Calu3 (cell line): ENCODE results near the gene SLC25A21. TPM values are rescaled to one million over a fixed set of nuclear protein-coding genes. Genes with fewer than 3 reads are reported as not detected.

Experiments
- BruUV-seq: library from RNA; stranded (reverse); fragments of 400-500 nt; replicated peaks from 2 replicates; lab custom pipeline; 2021; lab: Mats Ljungman, UMichigan
- CTCF ChIA-PET: fragments of 300-600 bp; sonication (Branson Sonifier 250); formaldehyde crosslinking; loops from one replicate; lab custom pipeline; 2022; ENCODE audit warnings: antibody characterized with exemption; lab: Charles Lee
- DNase-seq: peaks from one replicate; pipeline ENCODE4 v3.0.0; 2022
- H3K27ac Mint-ChIP-seq: one replicate; pipeline ENCODE4 v1.8.0; 2022; ENCODE audit warnings: mixed read lengths; ENCODE audit not compliant: unreplicated experiment
- H3K27me3 Mint-ChIP-seq: one replicate; pipeline ENCODE4 v1.8.0; 2022; ENCODE audit warnings: mixed read lengths; ENCODE audit not compliant: unreplicated experiment
- H3K36me3 Mint-ChIP-seq: one replicate; pipeline ENCODE4 v1.8.0; 2022; ENCODE audit warnings: mild to moderate bottlenecking, moderate library complexity, mixed read lengths; ENCODE audit not compliant: insufficient read depth, unreplicated experiment
- H3K4me1 Mint-ChIP-seq: one replicate; pipeline ENCODE4 v1.8.0; 2022; ENCODE audit warnings: mild to moderate bottlenecking, low read depth, mixed read lengths; ENCODE audit not compliant: unreplicated experiment
- H3K4me3 Mint-ChIP-seq: one replicate; pipeline ENCODE4 v1.8.0; 2022; ENCODE audit warnings: mild to moderate bottlenecking, low read depth, moderate library complexity, mixed read lengths; ENCODE audit not compliant: unreplicated experiment
- H3K9me3 Mint-ChIP-seq: one replicate; pipeline ENCODE4 v1.8.0; 2022; ENCODE audit warnings: low read depth, mixed read lengths; ENCODE audit not compliant: unreplicated experiment
- CTCF ChIP-seq: fragments of 200-600 bp; IDR thresholded peaks from one replicate; pipeline ENCODE4 v1.8.0; 2022; ENCODE audit warnings: antibody characterized with exemption; ENCODE audit not compliant: unreplicated experiment
- intact Hi-C: fragments of 100-400 bp; cut with micrococcal nuclease; formaldehyde crosslinking; loops from one replicate; pipeline ENCODE4 v1.10.0; 2022; ENCODE audit not compliant: unreplicated experiment
- total RNA-seq: library from RNA; stranded (reverse); gene quantifications from 2 replicates; pipeline ENCODE4 v1.2.3, GENCODE V29; 2022

SLC25A21 gene
- total RNA-seq, 1 experiment from 2014 or later: 1.4 TPM

GRCh38 chr14:37118673-37119366 lies 53.6 kb downstream of the SLC25A21 start:
- no peak for TF ChIP-seq CTCF
- CTCF ChIA-PET: no interaction called here
- Mint-ChIP-seq H3K4me1 (peaks cover 18% of the 10 kb centered on the region), H3K27ac (no peak overlapping the region), H3K4me3 (no peak overlapping the region), H3K27me3 (no peaks in the 10 kb centered on the region), H3K9me3 (no peaks in the 10 kb centered on the region), H3K36me3 (no peaks in the 10 kb centered on the region)
- BruUV-seq: no TSS peak
- intact Hi-C loops: loop anchor here (10.0 kb wide), 2 partner anchors 144 to 364 kb away; no protein-coding TSS in a partner anchor
- DNase-seq: no peak

GRCh38 chr14:37116933-37117849 lies 55.2 kb downstream of the SLC25A21 start:
- Mint-ChIP-seq H3K36me3 (no peaks in the 10 kb centered on the region), H3K9me3 (no peaks in the 10 kb centered on the region), H3K27me3 (no peaks in the 10 kb centered on the region), H3K4me3 (no peak overlapping the region), H3K27ac (no peak overlapping the region), H3K4me1 (peaks cover 8% of the 10 kb centered on the region)
- no peak for DNase-seq
- intact Hi-C loops: loop anchor here (2.0 to 10.0 kb wide), 4 partner anchors 28 to 362 kb away; no protein-coding TSS in a partner anchor
- CTCF ChIA-PET: interaction anchor here (1.0 to 2.5 kb wide), 7 partner anchors 27 to 564 kb away, joined by 3 to 25 read pairs (median 5); no protein-coding TSS in a partner anchor
- no TSS peak for BruUV-seq
- peak; percentile 20 for TF ChIP-seq CTCF

- Mint-ChIP-seq H3K4me3 (no peak overlapping the region), H3K4me1 (no peaks in the 10 kb centered on the region), H3K27ac (no peak overlapping the region), H3K27me3 (no peaks in the 10 kb centered on the region), H3K9me3 (no peaks in the 10 kb centered on the region), H3K36me3 (no peaks in the 10 kb centered on the region)
- intact Hi-C loops: loop anchor here (10.0 kb wide), 2 partner anchors 141 to 361 kb away; no protein-coding TSS in a partner anchor
- no TSS peak for BruUV-seq
- CTCF ChIA-PET: no interaction called here
- no peak for DNase-seq
- no peak for TF ChIP-seq CTCF
These were observed 57.0 kb downstream of the SLC25A21 start for GRCh38 chr14:37115406-37115805.

- DNase-seq: no peak
- Mint-ChIP-seq H3K9me3 (no peaks in the 10 kb centered on the region), H3K4me1 (no peaks in the 10 kb centered on the region), H3K27ac (no peak overlapping the region), H3K36me3 (no peaks in the 10 kb centered on the region), H3K4me3 (no peak overlapping the region), H3K27me3 (no peaks in the 10 kb centered on the region)
- CTCF ChIA-PET: no interaction called here
- intact Hi-C loops: loop anchor here (10.0 kb wide), 2 partner anchors 140 to 360 kb away; no protein-coding TSS in a partner anchor
- BruUV-seq: no TSS peak
- TF ChIP-seq CTCF: no peak
These were observed 57.8 kb downstream of the SLC25A21 start for GRCh38 chr14:37114559-37114958.
